Gastroesophageal sphincter (tissue), 4 donors: ENCODE data around the gene SLC25A42. TPM values are rescaled to one million over a fixed set of nuclear protein-coding genes. Genes with fewer than 3 reads are reported as not detected.
"Not testable (repeated sequence)": the region's sequence is repeated elsewhere in the genome, so short reads cannot be mapped to it uniquely, and the experiment has no call there.

Source experiments
- ATAC-seq: fragments of 150-250 bp; one replicate; pipeline ENCODE4 v1.9.1; 2016; ENCODE audit warnings: mild to moderate bottlenecking, moderate library complexity
- H3K27ac ChIP-seq, 4 donors: fragments of 200-600 bp; sonication (generic) in 3 of 4; 1 replicate in 3 of 4; 2 replicates in 1 of 4; pipeline ENCODE4 v1.5.1; 2016 to 2019
- H3K27me3 ChIP-seq: fragments of 200-600 bp; sonication (generic); one replicate; pipeline ENCODE4 v1.5.1; 2019
- H3K36me3 ChIP-seq, 2 donors: fragments of 200-600 bp; sonication (generic); one replicate each; pipeline ENCODE4 v1.5.1; 2019; ENCODE audit warnings: control low read depth in 1 of 2
- H3K4me1 ChIP-seq, 3 donors: fragments of 200-600 bp; sonication (generic); 1 replicate in 2 of 3; 2 replicates in 1 of 3; pipeline ENCODE4 v1.5.1; 2016 to 2019; ENCODE audit warnings: control low read depth in 2 of 3
- H3K4me3 ChIP-seq, 2 donors: fragments of 200-600 bp; sonication (generic); one replicate each; pipeline ENCODE4 v1.5.1; 2019; ENCODE audit warnings: mild to moderate bottlenecking in 1 of 2, moderate library complexity in 1 of 2
- H3K9me3 ChIP-seq, 3 donors: fragments of 200-600 bp; sonication (generic); one replicate each; pipeline ENCODE4 v1.5.1; 2017 to 2019; ENCODE audit warnings: control low read depth in 2 of 3
- CTCF ChIP-seq, 4 experiments: fragments of 200-600 bp in 2 of 4; fragments of 450-650 bp in 2 of 4; sonication (generic) in 1 of 4; IDR thresholded peaks; one replicate each; pipeline ENCODE4 v1.5.1; 2017 to 2019; ENCODE audit warnings: antibody characterized with exemption in 4 of 4, mild to moderate bottlenecking in 2 of 4, moderate library complexity in 2 of 4
- EP300 ChIP-seq: sonication (generic); formaldehyde crosslinking; IDR thresholded peaks from one replicate; pipeline ENCODE4 v1.6.1; 2017; ENCODE audit warnings: antibody characterized with exemption, mild to moderate bottlenecking
- POLR2A ChIP-seq, 2 donors: fragments of 450-650 bp; IDR thresholded peaks; one replicate each; pipeline ENCODE4 v1.6.1; 2017; ENCODE audit warnings: antibody characterized with exemption in 2 of 2, mild to moderate bottlenecking in 2 of 2, moderate library complexity in 1 of 2
- POLR2AphosphoS5 ChIP-seq: sonication (generic); formaldehyde crosslinking; IDR thresholded peaks from one replicate; pipeline ENCODE4 v1.6.1; 2017; ENCODE audit warnings: antibody characterized with exemption
- WGBS, 2 donors: methylation state at CpG; one replicate each; pipeline ENCODE4 v1.1.5; 2018; ENCODE audit warnings: low coverage in 1 of 2; 5-methylcytosine and 5-hydroxymethylcytosine counted together
- total RNA-seq, 4 donors: library from RNA; depleted of rRNA; stranded (reverse); fragments of >200 nt; gene quantifications; one replicate each; pipeline ENCODE4 v1.1.0, GENCODE V29; 2016

Gene SLC25A42
- total RNA-seq, 4 donors from 2014 or later = 8.8 to 16.0 (median 12.9) TPM

DNA sequence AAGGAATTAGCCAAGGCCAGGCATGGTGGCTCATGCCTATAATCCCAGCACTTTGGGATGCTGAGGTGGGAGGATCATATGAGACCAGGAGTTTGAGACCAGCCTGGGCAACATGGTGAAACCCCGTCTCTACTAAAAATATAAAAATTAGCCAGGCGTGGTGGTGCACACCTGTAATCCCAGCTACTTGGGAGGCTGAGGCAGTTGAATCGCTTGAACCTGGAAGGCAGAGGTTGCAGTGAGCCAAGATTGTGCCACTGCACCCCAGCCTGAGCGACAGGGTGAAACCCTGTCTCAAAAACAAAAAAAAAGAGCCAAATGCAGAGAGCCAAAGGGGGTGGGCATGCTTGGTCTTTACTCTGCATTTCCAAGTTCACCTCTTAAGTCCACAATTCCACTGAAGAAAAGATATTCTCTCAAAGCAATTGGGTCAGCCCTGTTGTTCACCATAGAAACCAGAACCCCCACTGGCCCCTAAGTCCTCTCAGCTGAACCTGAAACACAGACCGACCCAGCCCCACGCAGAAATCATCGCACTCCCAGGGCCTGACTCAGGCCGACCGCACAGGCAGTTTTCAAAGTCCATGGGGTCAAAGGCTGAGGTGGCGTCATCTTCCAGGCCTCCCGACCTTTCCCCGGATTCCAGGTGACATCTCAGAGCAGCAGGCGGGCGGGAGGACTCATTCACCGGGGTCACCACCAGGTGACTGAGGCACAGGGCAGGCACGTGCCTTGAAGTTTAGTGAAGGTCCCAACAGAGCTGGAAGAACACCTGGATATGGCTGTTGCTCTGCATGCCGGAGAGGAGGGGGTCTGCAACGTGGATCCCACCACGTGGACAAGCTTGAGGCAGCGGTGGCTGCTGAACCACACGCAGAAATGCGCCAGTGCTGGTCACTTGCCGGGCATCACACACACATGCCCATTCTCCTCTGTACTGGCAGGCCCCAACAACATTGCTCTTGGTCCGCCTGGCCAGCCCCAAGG is 33.1 kb downstream of the SLC25A42 start:
- no peak for TF ChIP-seq POLR2AphosphoS5
- no peak for TF ChIP-seq CTCF (IDR thresholded peaks at IDR 0.05)
- no peak for TF ChIP-seq POLR2A (IDR thresholded peaks at IDR 0.05)
- no peak for TF ChIP-seq EP300
- no peak for ATAC-seq
- H3K36me3 ChIP-seq = peaks cover 0 to 72% of the 10 kb centered on the region in 2 donors
- no peak overlapping the region for H3K4me3 ChIP-seq
- no peak overlapping the region for H3K27ac ChIP-seq
- no peaks in the 10 kb centered on the region for H3K9me3 ChIP-seq
- H3K27me3 ChIP-seq = no peaks in the 10 kb centered on the region
- H3K4me1 ChIP-seq = no peaks in the 10 kb centered on the region
- 88% methylated on average over 8 to 11 of the region's 24 CpGs for WGBS, 2 donors

DNA sequence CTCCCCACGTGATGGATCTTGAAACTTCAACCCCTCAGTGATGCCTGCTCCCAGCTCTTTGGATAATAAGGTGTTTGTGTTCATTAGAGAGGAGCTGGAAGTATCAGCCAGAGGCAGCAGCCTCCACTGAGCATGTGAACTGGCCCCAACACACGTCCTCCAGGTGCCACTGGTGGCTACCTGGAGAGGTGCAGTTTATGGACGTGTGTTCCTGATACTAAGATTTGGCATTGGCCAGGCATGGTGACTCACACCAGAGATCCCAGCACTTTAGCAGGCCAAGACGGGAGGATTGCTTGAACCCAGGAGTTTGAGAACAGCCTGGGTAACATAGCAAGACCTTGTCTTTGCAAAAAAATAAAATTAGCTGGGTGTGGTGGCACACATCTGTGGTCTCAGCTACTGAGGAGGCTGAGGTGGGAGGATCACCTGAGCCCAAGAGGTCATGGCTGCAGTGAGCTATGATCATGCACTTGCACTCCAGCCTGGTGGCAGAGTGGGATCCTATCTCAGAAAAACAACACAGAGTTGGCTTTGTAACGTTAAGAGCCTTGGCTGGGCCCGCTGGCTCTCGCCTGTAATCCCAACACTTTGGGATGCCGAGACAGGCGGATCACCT is 34.4 kb downstream of the SLC25A42 start:
- ATAC-seq = no peak
- Histone ChIP-seq H3K4me3 (no peak overlapping the region), H3K27me3 (no peaks in the 10 kb centered on the region), H3K9me3 (no peaks in the 10 kb centered on the region), H3K27ac (no peak overlapping the region), H3K36me3 (peaks cover 0 to 85% of the 10 kb centered on the region in 2 donors), H3K4me1 (no peaks in the 10 kb centered on the region)
- whole genome bisulfite sequencing, 2 donors = 65 to 80% methylated on average over 2 to 3 of the region's 9 CpGs
- TF ChIP-seq POLR2AphosphoS5 (no peak), CTCF (IDR thresholded peaks at IDR 0.05) (no peak), EP300 (no peak), POLR2A (IDR thresholded peaks at IDR 0.05) (no peak)

DNA sequence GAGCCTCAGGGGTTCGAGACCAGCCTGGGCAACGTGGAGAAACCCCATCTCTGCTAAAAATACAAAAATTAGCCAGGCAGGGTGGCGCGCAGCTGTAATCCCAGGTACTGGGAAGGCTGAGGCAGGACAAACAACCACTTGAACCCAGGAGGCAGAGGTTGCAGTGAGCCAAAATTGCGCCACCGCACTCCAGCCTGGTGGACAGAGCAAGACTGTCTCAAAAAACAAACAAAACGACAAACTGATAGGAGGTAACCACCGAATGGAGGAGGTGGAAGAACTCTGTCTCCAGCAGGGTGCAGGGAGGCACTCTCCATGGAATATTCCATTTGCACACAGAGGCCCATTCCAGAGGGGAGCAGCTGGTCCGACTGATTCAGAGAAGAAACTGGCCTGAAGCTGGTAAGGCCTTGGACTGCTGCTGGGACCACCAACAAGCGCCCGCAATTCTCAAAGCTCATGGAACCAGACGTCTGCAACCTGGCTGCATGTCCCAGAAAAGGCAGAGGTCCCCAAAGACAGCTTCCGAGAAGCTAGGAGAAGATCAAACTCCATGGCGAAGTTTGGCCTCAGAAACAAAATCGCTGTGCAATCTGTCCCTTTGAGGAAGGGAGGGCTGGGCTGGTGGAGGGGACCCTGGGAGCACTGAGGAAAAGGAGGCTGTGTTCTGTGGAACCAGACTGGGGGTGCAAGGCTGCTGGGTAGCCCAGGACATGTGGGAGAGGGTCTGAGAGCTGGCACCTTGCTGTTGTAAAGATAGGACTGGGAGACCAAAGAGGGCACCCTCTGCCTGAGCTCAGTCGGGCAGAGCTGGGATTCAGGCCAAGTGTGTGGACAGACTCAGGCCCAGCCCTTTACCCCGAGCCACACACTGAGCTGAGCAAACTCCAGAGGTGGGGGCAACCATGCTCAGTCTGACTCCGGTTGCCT is 35.2 kb downstream of the SLC25A42 start:
- TF ChIP-seq EP300 (no peak), POLR2AphosphoS5 (no peak), POLR2A (IDR thresholded peaks at IDR 0.05) (no peak), CTCF (IDR thresholded peaks at IDR 0.05) (no peak)
- WGBS, 2 donors = 56 to 72% methylated on average over 6 to 14 of the region's 18 CpGs
- H3K4me3 ChIP-seq = no peak overlapping the region
- H3K4me1 ChIP-seq = no peaks in the 10 kb centered on the region
- ATAC-seq = no peak
- no peaks in the 10 kb centered on the region for H3K27me3 ChIP-seq
- H3K9me3 ChIP-seq = no peaks in the 10 kb centered on the region
- H3K27ac ChIP-seq = no peak overlapping the region
- peaks cover 0 to 86% of the 10 kb centered on the region in 2 donors for H3K36me3 ChIP-seq

GRCh38 chr19:19101540-19101939 is 37.7 kb downstream of the SLC25A42 start:
- Histone ChIP-seq H3K9me3 (no peaks in the 10 kb centered on the region), H3K4me3 (no peak overlapping the region), H3K27ac (no peak overlapping the region), H3K36me3 (peaks cover 0 to 68% of the 10 kb centered on the region in 2 donors), H3K27me3 (no peaks in the 10 kb centered on the region), H3K4me1 (peaks cover 0 to 16% (median 0%) of the 10 kb centered on the region in 3 donors)
- TF ChIP-seq POLR2AphosphoS5 (no peak), POLR2A (IDR thresholded peaks at IDR 0.05) (no peak), EP300 (no peak), CTCF (IDR thresholded peaks at IDR 0.05) (no peak)
- no peak for ATAC-seq
- WGBS, 2 donors = 95 to 100% methylated on average over 1 to 4 of the region's 8 CpGs

DNA sequence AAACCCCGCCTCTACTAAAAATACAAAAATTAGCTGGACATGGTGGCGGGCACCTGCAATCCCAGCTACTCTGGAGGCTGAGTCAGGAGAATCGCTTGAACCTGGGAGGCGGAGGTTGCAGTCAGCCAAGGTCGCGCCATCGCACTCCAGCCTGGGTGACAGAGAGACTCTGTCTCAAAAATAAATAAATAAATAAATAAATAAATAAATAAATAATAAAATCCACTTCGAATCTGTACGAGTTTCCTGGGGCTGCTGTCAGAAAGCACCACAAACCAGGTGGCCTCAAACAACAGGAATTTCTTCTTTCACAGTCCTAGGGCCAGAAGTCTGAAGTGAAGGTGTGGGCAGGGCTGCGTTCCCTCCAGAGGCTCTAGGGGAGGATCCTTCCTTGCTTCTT is 38.8 kb downstream of the SLC25A42 start:
- H3K27ac ChIP-seq, H3K4me3 ChIP-seq, H3K9me3 ChIP-seq, ATAC-seq, H3K27me3 ChIP-seq: not testable (repeated sequence)
- WGBS, 2 donors = 94 to 100% methylated on average over 1 to 5 of the region's 10 CpGs
- peaks cover 0 to 64% of the 10 kb centered on the region in 2 donors for H3K36me3 ChIP-seq
- H3K4me1 ChIP-seq = peaks cover 0 to 16% (median 0%) of the 10 kb centered on the region in 3 donors
